Heart left ventricle (tissue), 16 donors: ENCODE data around the gene PRKCB. TPM values are rescaled to one million over a fixed set of nuclear protein-coding genes. Genes with fewer than 3 reads are reported as not detected.

ENCODE experiments used
- ATAC-seq, 4 donors: fragments of 200-7000 bp; cut with Tn5 transposase; one replicate each; pipeline ENCODE4 v1.9.1; 2020 to 2022; ENCODE audit warnings: moderate library complexity in 4 of 4, mild to moderate bottlenecking in 3 of 4, moderate number of reproducible peaks in 1 of 4
- DNase-seq, 5 donors: peaks; one replicate each; pipeline ENCODE4 v3.0.0-alpha.2; 2020
- H3K27ac ChIP-seq, 12 donors: fragments of 200-600 bp; sonication (generic) in 4 of 12; one replicate each; pipeline versions ENCODE4 v1.5.0 to v1.8.0; 2016 to 2022; ENCODE audit warnings: mild to moderate bottlenecking in 2 of 12
- H3K27me3 ChIP-seq, 9 donors: fragments of 200-600 bp; sonication (generic) in 2 of 9; one replicate each; pipeline versions ENCODE4 v1.5.1 to v1.8.0; 2016 to 2022; ENCODE audit warnings: mild to moderate bottlenecking in 3 of 9
- H3K36me3 ChIP-seq, 9 donors: fragments of 200-600 bp; sonication (generic) in 2 of 9; one replicate each; pipeline versions ENCODE4 v1.5.0 to v1.8.0; 2018 to 2022; ENCODE audit warnings: mild to moderate bottlenecking in 2 of 9
- H3K4me1 ChIP-seq, 12 donors: fragments of 200-600 bp; sonication (generic) in 4 of 12; one replicate each; pipeline versions ENCODE4 v1.5.0 to v1.8.0; 2016 to 2022; ENCODE audit warnings: mild to moderate bottlenecking in 3 of 12
- H3K4me3 ChIP-seq, 12 donors: fragments of 200-600 bp; sonication (generic) in 4 of 12; one replicate each; pipeline versions ENCODE4 v1.5.0 to v1.8.0; 2017 to 2022; ENCODE audit warnings: mild to moderate bottlenecking in 9 of 12, moderate library complexity in 4 of 12
- H3K9me3 ChIP-seq, 12 donors: fragments of 200-600 bp; sonication (generic) in 4 of 12; one replicate each; pipeline versions ENCODE4 v1.5.0 to v1.8.0; 2016 to 2022; ENCODE audit warnings: mild to moderate bottlenecking in 1 of 12
- CTCF ChIP-seq, 12 donors: fragments of 200-600 bp; sonication (generic) in 4 of 12; IDR thresholded peaks; one replicate each; pipeline versions ENCODE4 v1.5.0 to v1.8.0; 2018 to 2022; ENCODE audit warnings: antibody characterized with exemption in 12 of 12, mild to moderate bottlenecking in 5 of 12
- POLR2A ChIP-seq, 2 donors: fragments of 450-650 bp; IDR thresholded peaks; one replicate each; pipeline ENCODE4 v1.6.1; 2017; ENCODE audit warnings: antibody characterized with exemption in 2 of 2, mild to moderate bottlenecking in 2 of 2, moderate library complexity in 2 of 2
- WGBS, 4 donors: extraction: QIAGEN DNeasy Blood & Tissue Kit in 2 of 4; methylation state at CpG; one replicate each; pipeline versions ENCODE4 v1.1.5 to v1.1.7; 2013 to 2018; 5-methylcytosine and 5-hydroxymethylcytosine counted together
- intact Hi-C, 10 donors: fragments of 100-400 bp; cut with DNase I; formaldehyde crosslinking; loops; one replicate each; pipeline versions ENCODE4 v1.11.1 to v1.14.2; 2022
- polyA plus RNA-seq, 2 donors: library from polyadenylated mRNA; stranded (reverse); fragments of 200-250 nt; gene quantifications; one replicate each; pipeline ENCODE4 v1.2.3, GENCODE V29; 2013
- total RNA-seq, 9 donors: library from RNA; depleted of rRNA in 2 of 9; stranded (reverse); fragments of >200 nt in 2 of 9; fragmentation: NEBNext Ultra II Directional in 3 of 9; extraction: Animal tissue kit (Norgen Biotek cat#: 25700) in 3 of 9; gene quantifications; one replicate each; pipeline versions ENCODE4 v1.1.0 to v1.2.4, GENCODE V29; 2016 to 2023
- donor health status: ischemic (EF 13 %, LVEDD 7.1; RV severe dilation, severe dysfunction).
- donor health status: healthy with polysubstance abuse.
- donor health status: DM: no; HTN: yes; CAD: no.
- donor health status: DM: no; HTN: no; CAD: no.
- donor health status: ischemic (EF 25% LVEDD 6.9; RV normal size, moderate dysfunction).
- donor health status: ischemic (EF 25% LVEDD 5.7; RV mildly dilated, moderate dysfunction).
- donor health status: healthy.
- donor health status: DM: yes; HTN: yes; CAD: no.
- donor health status: ischemic (EF 35%, LVEDD 5.7; RV mildly dilated, moderate dysfunction).
- donor health status: nonischemic (EF 11% LVEDD 7.7; RV severe dilation, severe dysfunction).
- donor health status: DM: yes; HTN: yes; CAD: no.
- donor health status: PGD.
- donor health status: ischemic (EF 29% LVEDD 5.4; RV normal size, mild dysfunction).
- donor health status: nonischemic (EF 23%, LVEDD 6.1; RV moderate dilation, normal function).

Gene PRKCB
- total and polyA plus RNA-seq, 11 donors = 0.30 to 18.4 (median 1.7) TPM

- DNase-seq (no peak), ATAC-seq (no peak)
- no peaks in the 10 kb centered on the region for H3K4me1 ChIP-seq
- TF ChIP-seq CTCF (IDR thresholded peaks at IDR 0.05) = no peak
- TF ChIP-seq POLR2A (IDR thresholded peaks at IDR 0.05) = no peak
- no peak overlapping the region for H3K4me3 ChIP-seq
- peaks cover 0 to 20% (median 13%) of the 10 kb centered on the region in 12 donors for H3K9me3 ChIP-seq
- WGBS, 4 donors = 43 to 52% (median 47%) methylated on average over 10 of the region's 10 CpGs
- H3K27me3 ChIP-seq = peaks cover 0 to 3% (median 0%) of the 10 kb centered on the region in 9 donors
- H3K27ac ChIP-seq = no peak overlapping the region
- no peaks in the 10 kb centered on the region for H3K36me3 ChIP-seq
- intact Hi-C loops = no loop called here
Observed at GRCh38 chr16:24087891-24088410, 252.2 kb downstream of the PRKCB start.

- TF ChIP-seq POLR2A (IDR thresholded peaks at IDR 0.05) (no peak), CTCF (IDR thresholded peaks at IDR 0.05) (no peak)
- ATAC-seq = no peak
- no peak overlapping the region for H3K4me3 ChIP-seq
- peaks cover 0 to 20% (median 13%) of the 10 kb centered on the region in 12 donors for H3K9me3 ChIP-seq
- no peaks in the 10 kb centered on the region for H3K4me1 ChIP-seq
- H3K36me3 ChIP-seq = peaks cover 0 to 8% (median 0%) of the 10 kb centered on the region in 9 donors
- peaks cover 0 to 3% (median 0%) of the 10 kb centered on the region in 9 donors for H3K27me3 ChIP-seq
- intact Hi-C loops = no loop called here
- no peak for DNase-seq
- WGBS, 4 donors = 70 to 79% (median 74%) methylated on average over 2 of the region's 2 CpGs
- no peak overlapping the region for H3K27ac ChIP-seq
Observed at GRCh38 chr16:24088767-24089166, 253.0 kb downstream of the PRKCB start.

GRCh38 chr16:24091125-24091524 lies 255.3 kb downstream of the PRKCB start:
- intact Hi-C loops = no loop called here
- TF ChIP-seq POLR2A (IDR thresholded peaks at IDR 0.05) (no peak), CTCF (IDR thresholded peaks at IDR 0.05) (no peak)
- H3K27ac ChIP-seq = no peak overlapping the region
- H3K27me3 ChIP-seq = peaks cover 0 to 3% (median 0%) of the 10 kb centered on the region in 9 donors
- no peaks in the 10 kb centered on the region for H3K4me1 ChIP-seq
- H3K4me3 ChIP-seq = no peak overlapping the region
- peaks cover 0 to 19% (median 0%) of the 10 kb centered on the region in 9 donors for H3K36me3 ChIP-seq
- 74 to 83% (median 75%) methylated on average over 1 of the region's 1 CpG for WGBS, 4 donors
- no peak for ATAC-seq
- H3K9me3 ChIP-seq = peaks cover 0 to 20% (median 13%) of the 10 kb centered on the region in 12 donors
- DNase-seq = no peak

- intact Hi-C loops = no loop called here
- H3K36me3 ChIP-seq = peaks cover 0 to 19% (median 0%) of the 10 kb centered on the region in 9 donors
Observed at GRCh38 chr16:24093049-24093448, 257.3 kb downstream of the PRKCB start.

More at GRCh38 chr16:24093049-24093448, 257.3 kb downstream of the PRKCB start:
- ATAC-seq = no peak
- H3K4me1 ChIP-seq = no peaks in the 10 kb centered on the region
- no peak overlapping the region for H3K4me3 ChIP-seq
- peaks cover 0 to 20% (median 13%) of the 10 kb centered on the region in 12 donors for H3K9me3 ChIP-seq
- no peak overlapping the region for H3K27ac ChIP-seq
- no peak for TF ChIP-seq POLR2A (IDR thresholded peaks at IDR 0.05)
- TF ChIP-seq CTCF (IDR thresholded peaks at IDR 0.05) = no peak
- no peak for DNase-seq
- H3K27me3 ChIP-seq = no peaks in the 10 kb centered on the region
